Measurements from ENCODE around the gene REC114.
"Not testable (repeated sequence)": the region's sequence is repeated elsewhere in the genome, so short reads cannot be mapped to it uniquely, and the experiment has no call there.

Gene REC114

GRCh38 chr15:73457334-73457733 lies 14.4 kb downstream of the REC114 start:
- no peak for DNase-seq

- DNase-seq: no peak
Measured at GRCh38 chr15:73460662-73461061, 17.7 kb downstream of the REC114 start.

GRCh38 chr15:73464602-73465001 lies 21.6 kb downstream of the REC114 start:
- no peak for DNase-seq

GRCh38 chr15:73467758-73468157 lies 24.8 kb downstream of the REC114 start:
- DNase-seq: no peak

GRCh38 chr15:73474785-73475184 lies 31.8 kb downstream of the REC114 start:
- no peak for DNase-seq

- DNase-seq: no peak
Measured at GRCh38 chr15:73476704-73477216, 33.8 kb downstream of the REC114 start.

GRCh38 chr15:73480050-73480449 lies 37.1 kb downstream of the REC114 start:
- no peak for DNase-seq

- DNase-seq: no peak
Measured at GRCh38 chr15:73482166-73482565, 39.2 kb downstream of the REC114 start.

GRCh38 chr15:73483053-73483452 lies 40.1 kb downstream of the REC114 start:
- no peak for DNase-seq

- DNase-seq: no peak
Measured at GRCh38 chr15:73485372-73485771, 42.4 kb downstream of the REC114 start.

- not testable (repeated sequence) for DNase-seq
Measured at GRCh38 chr15:73485885-73486284, 42.9 kb downstream of the REC114 start.

GRCh38 chr15:73488698-73489097 lies 45.7 kb downstream of the REC114 start:
- DNase-seq: no peak

GRCh38 chr15:73493922-73494321 lies 51.0 kb downstream of the REC114 start:
- DNase-seq: no peak

GRCh38 chr15:73495181-73495580 lies 52.2 kb downstream of the REC114 start:
- no peak for DNase-seq

- DNase-seq: no peak
Measured at GRCh38 chr15:73500696-73501095, 57.7 kb downstream of the REC114 start.

- DNase-seq: no peak
Measured at GRCh38 chr15:73504885-73505284, 61.9 kb downstream of the REC114 start.

- DNase-seq: no peak
Measured at GRCh38 chr15:73515527-73515926, 72.6 kb downstream of the REC114 start.

GRCh38 chr15:73517566-73517965 lies 74.6 kb downstream of the REC114 start:
- DNase-seq: no peak

GRCh38 chr15:73518180-73518862 lies 75.4 kb downstream of the REC114 start:
- DNase-seq: no peak

GRCh38 chr15:73518876-73519733 lies 76.1 kb downstream of the REC114 start:
- DNase-seq: no peak

GRCh38 chr15:73522011-73522410 lies 79.0 kb downstream of the REC114 start:
- no peak for DNase-seq

- no peak for DNase-seq
Measured at GRCh38 chr15:73524919-73525318, 82.0 kb downstream of the REC114 start.

- DNase-seq: no peak
Measured at GRCh38 chr15:73527598-73527997, 84.6 kb downstream of the REC114 start.

- no peak for DNase-seq
Measured at GRCh38 chr15:73530649-73531048, 87.7 kb downstream of the REC114 start.

Measured in central memory CD4-positive, alpha-beta T cell (primary cell).